CD8-positive, alpha-beta memory T cell (primary cell): ENCODE measurements around the gene PSMB3. TPM values are rescaled to one million over a fixed set of nuclear protein-coding genes. Genes with fewer than 3 reads are reported as not detected.
A peak's percentile ranks its signal among the peaks of the same experiment; 100 is the strongest.

Source experiments
- CTCF ChIA-PET: fragments of 350-600 bp; sonication (Branson Sonifier 250); formaldehyde crosslinking; loops from one replicate; lab custom pipeline; 2021; ENCODE audit warnings: antibody characterized with exemption; lab: Charles Lee
- POLR2A ChIA-PET: fragments of 350-600 bp; sonication (Branson Sonifier 250); formaldehyde crosslinking; loops from one replicate; lab custom pipeline; 2021; ENCODE audit warnings: antibody characterized with exemption; lab: Charles Lee
- DNase-seq, 5 donors: peaks; one replicate each; pipeline versions ENCODE4 v3.0.0 to v3.0.0-alpha.2; 2020 to 2022; ENCODE audit warnings: mixed read lengths in 1 of 5
- H3K27ac ChIP-seq: one replicate; pipeline ENCODE4 v1.7.0; 2013; ENCODE audit warnings: low read depth, mild to moderate bottlenecking, low read length, moderate library complexity
- H3K27me3 ChIP-seq: 2 replicates; pipeline ENCODE4 v1.7.0; 2013; ENCODE audit warnings: low read length, mild to moderate bottlenecking; ENCODE audit not compliant: insufficient read depth, poor library complexity, severe bottlenecking
- H3K36me3 ChIP-seq: 2 replicates; pipeline ENCODE4 v1.7.0; 2013; ENCODE audit warnings: mild to moderate bottlenecking, low read length, moderate library complexity; ENCODE audit not compliant: insufficient read depth
- H3K4me1 ChIP-seq: 2 replicates; pipeline ENCODE4 v1.7.0; 2013; ENCODE audit warnings: mild to moderate bottlenecking, low read length, moderate library complexity; ENCODE audit not compliant: insufficient read depth
- H3K4me3 ChIP-seq: 2 replicates; pipeline ENCODE4 v1.7.0; 2013; ENCODE audit warnings: mild to moderate bottlenecking, low read length
- H3K9me3 ChIP-seq: 2 replicates; pipeline ENCODE4 v1.7.0; 2013; ENCODE audit warnings: mild to moderate bottlenecking, low read length
- H3K27ac Mint-ChIP-seq, 8 donors: one replicate each; pipeline ENCODE4 v1.8.0; 2020 to 2021; ENCODE audit warnings: mixed read lengths in 8 of 8, mild to moderate bottlenecking in 6 of 8, inconsistent platforms in 3 of 8, moderate library complexity in 3 of 8
- H3K27me3 Mint-ChIP-seq, 2 donors: one replicate each; pipeline ENCODE4 v1.8.0; 2020 to 2021; ENCODE audit warnings: mixed read lengths in 2 of 2, mild to moderate bottlenecking in 1 of 2, moderate library complexity in 1 of 2
- H3K36me3 Mint-ChIP-seq, 3 donors: one replicate each; pipeline ENCODE4 v1.8.0; 2020 to 2021; ENCODE audit warnings: mixed read lengths in 3 of 3, inconsistent platforms in 1 of 3, mild to moderate bottlenecking in 1 of 3
- H3K4me1 Mint-ChIP-seq, 3 donors: one replicate each; pipeline ENCODE4 v1.8.0; 2020 to 2021; ENCODE audit warnings: mixed read lengths in 3 of 3, inconsistent platforms in 1 of 3, mild to moderate bottlenecking in 1 of 3
- H3K4me3 Mint-ChIP-seq, 7 donors: one replicate each; pipeline ENCODE4 v1.8.0; 2020 to 2021; ENCODE audit warnings: mixed read lengths in 7 of 7, mild to moderate bottlenecking in 6 of 7, moderate library complexity in 4 of 7, inconsistent platforms in 2 of 7
- H3K9me3 Mint-ChIP-seq, 5 donors: one replicate each; pipeline ENCODE4 v1.8.0; 2020 to 2022; ENCODE audit warnings: mixed read lengths in 5 of 5, mild to moderate bottlenecking in 3 of 5, moderate library complexity in 2 of 5, inconsistent platforms in 1 of 5
- polyA plus RNA-seq: library from polyadenylated mRNA; unstranded; fragments of 300-500 nt; fragmentation: Illumina TruSeq; gene quantifications from one replicate; pipeline ENCODE4 v1.2.3, GENCODE V29; 2021
- total RNA-seq, 2 experiments: library from RNA; stranded (reverse); gene quantifications; one replicate each; pipeline ENCODE4 v1.2.3, GENCODE V29; 2021

PSMB3 gene
- total and polyA plus RNA-seq, 3 experiments from 2014 or later = 317 to 431 (median 323) TPM

DNA sequence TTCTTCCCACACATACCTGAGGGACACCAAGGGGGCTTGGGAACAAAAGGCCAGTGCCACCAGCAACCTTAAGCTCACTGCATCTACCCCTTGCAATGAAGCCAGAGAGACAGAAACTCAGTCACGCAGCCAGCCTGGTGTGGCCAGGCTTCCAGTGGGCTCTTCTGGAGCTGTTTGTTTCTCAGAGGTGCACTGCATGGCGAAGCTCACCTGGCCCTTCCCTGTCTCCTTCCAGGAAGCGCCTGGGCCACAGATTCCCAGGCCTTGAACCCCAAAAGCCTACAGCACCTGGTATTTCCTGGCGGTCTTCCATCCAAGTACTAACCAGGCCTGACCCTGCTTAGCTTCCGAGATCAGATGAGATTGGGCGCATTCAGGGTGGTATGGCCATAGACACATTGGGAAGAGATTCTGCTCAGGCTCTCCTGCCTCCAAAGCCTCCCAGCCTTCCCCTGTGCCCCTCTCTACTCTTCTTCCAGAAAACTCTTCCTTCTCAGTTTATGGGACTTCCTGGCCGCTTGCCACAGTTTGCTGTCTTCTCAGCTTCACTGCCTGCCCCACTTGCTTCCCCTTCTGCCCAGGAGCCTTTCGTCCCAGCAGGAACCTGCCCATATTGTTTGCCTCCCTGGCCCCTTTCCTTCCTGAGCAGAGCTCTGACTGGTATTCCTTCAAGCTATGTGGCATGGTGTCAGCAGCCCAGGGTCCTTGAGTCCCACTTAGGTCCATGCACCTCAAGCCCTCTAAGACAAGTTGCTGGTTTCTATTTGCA lies 20.8 kb upstream of the PSMB3 start:
- POLR2A ChIA-PET = interaction anchor here (0.9 to 1.9 kb wide), 4 partner anchors 17 to 30 kb away, joined by 5 to 8 read pairs (median 6); partner anchors contain the start of genes MLLT6 and PSMB3
- Mint-ChIP-seq H3K4me3 (peak overlapping the region; percentile 72 to 100 (median 95)), H3K27ac (peak overlapping the region; percentile 61 to 99 (median 94)), H3K9me3 (no peaks in the 10 kb centered on the region), H3K27me3 (no peaks in the 10 kb centered on the region), H3K4me1 (peaks cover 67 to 81% (median 71%) of the 10 kb centered on the region in 3 donors), H3K36me3 (peaks cover 0 to 16% (median 2%) of the 10 kb centered on the region in 3 donors)
- no peak overlapping the region for H3K27ac ChIP-seq
- H3K9me3 ChIP-seq = no peaks in the 10 kb centered on the region
- H3K4me3 ChIP-seq = peak overlapping the region; percentile 83
- no peaks in the 10 kb centered on the region for H3K27me3 ChIP-seq
- H3K36me3 ChIP-seq = no peaks in the 10 kb centered on the region
- peaks cover 53% of the 10 kb centered on the region for H3K4me1 ChIP-seq
- DNase-seq = no peak
- CTCF ChIA-PET = interaction anchor here (0.8 to 2.7 kb wide), 9 partner anchors 8 to 173 kb away, joined by 3 to 17 read pairs (median 4); partner anchors contain the start of gene MLLT6

DNA sequence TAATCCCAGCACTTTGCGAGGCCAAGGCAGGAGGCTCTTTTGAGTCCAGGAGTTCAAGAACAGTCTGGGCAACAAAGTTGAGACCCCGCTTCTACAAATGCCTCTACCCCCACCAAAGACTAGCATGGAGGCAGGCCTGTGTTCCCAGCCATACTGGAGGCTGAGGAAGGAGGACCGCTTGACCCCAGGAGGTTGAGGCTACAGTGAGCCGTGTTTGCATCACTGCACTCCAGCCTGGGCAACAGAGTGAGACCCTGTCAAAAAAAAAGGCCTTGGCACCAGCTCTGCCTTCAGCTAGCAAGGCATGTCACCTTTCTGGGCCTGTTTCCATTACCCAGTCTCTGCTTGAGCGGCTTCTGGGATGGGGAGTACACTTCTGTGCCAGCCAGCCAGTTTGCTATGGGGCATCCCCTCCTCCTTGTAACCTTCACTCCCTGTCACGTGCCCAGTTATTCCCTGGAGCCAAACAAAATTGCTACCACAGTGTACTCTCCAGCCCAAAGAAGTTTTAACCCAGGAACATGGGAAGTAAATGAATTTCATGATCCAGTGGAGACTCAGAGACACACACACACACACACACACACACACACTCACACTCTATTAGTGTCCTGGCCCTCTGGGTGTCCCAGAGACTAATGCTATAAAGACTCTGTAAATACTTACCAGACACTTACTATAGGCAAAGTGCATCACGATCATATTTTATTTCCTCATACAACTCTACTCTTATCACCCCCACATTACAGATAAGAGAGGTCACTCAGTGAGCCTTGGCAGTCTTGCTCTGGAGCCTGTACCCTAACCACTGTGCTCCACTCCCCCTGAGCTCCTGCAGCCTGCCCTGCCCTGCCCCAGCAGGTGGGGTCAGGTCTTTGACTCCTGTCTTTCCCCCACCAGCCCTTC lies 19.9 kb upstream of the PSMB3 start:
- Histone ChIP-seq H3K27ac (no peak overlapping the region), H3K4me3 (no peak overlapping the region), H3K36me3 (no peaks in the 10 kb centered on the region), H3K27me3 (no peaks in the 10 kb centered on the region), H3K4me1 (peaks cover 44% of the 10 kb centered on the region), H3K9me3 (no peaks in the 10 kb centered on the region)
- no peak for DNase-seq
- H3K27ac Mint-ChIP-seq = peak overlapping the region; percentile 61 to 99 (median 94)
- ChIA-PET CTCF (interaction anchor here (2.1 to 2.7 kb wide), 2 partner anchors 55 to 174 kb away, joined by 11 to 17 read pairs; no protein-coding TSS in a partner anchor), POLR2A (no interaction called here)
- peaks cover 58 to 72% (median 62%) of the 10 kb centered on the region in 3 donors for H3K4me1 Mint-ChIP-seq
- peaks cover 0 to 16% (median 2%) of the 10 kb centered on the region in 3 donors for H3K36me3 Mint-ChIP-seq
- H3K9me3 Mint-ChIP-seq = no peaks in the 10 kb centered on the region
- peak overlapping the region in 6 of 7 donors; percentile 68 to 100 (median 94) for H3K4me3 Mint-ChIP-seq
- H3K27me3 Mint-ChIP-seq = no peaks in the 10 kb centered on the region

DNA sequence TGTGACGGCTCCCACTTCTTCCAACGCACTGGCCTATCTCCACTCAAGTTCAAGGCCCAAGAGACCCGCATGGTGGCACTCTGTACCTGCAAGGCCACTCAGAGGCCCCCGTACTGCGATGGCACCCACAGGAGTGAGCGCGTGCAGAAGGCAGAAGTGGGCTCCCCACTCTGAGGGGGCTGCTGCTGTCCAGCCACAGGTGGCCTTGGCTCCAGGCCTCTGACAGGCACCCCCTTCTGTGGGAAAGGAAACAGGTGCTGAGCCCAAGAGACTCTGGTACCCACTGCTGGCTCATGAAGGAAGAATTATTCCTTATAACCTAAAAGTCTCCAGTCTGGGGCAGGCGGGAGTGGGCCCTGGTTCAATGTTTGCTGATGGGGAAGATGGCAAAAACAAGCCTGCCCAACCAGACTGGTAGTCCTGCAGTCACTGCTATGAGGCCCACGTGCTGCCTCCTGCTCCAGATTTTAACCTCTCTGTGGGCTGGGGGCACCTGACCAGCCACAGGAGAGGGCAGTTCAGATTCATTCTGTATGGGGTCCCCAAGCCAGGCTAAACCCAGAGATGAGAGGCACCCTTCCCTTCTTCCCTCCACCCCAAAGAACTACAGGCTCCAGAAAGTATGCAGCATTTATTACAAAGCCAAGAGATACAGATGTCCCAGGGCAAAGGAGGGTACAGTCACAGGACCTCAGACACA lies 19.1 kb upstream of the PSMB3 start:
- Histone ChIP-seq H3K27ac (no peak overlapping the region), H3K9me3 (no peaks in the 10 kb centered on the region), H3K36me3 (no peaks in the 10 kb centered on the region), H3K4me3 (no peak overlapping the region), H3K27me3 (no peaks in the 10 kb centered on the region), H3K4me1 (peaks cover 36% of the 10 kb centered on the region)
- POLR2A ChIA-PET = interaction anchor here (1.2 kb wide), 1 partner anchor 28 kb away, joined by 5 read pairs; the partner anchor contains the start of gene MLLT6
- H3K36me3 Mint-ChIP-seq = peaks cover 0 to 16% (median 2%) of the 10 kb centered on the region in 3 donors
- CTCF ChIA-PET = interaction anchor here (1.9 to 5.4 kb wide), 8 partner anchors 12 to 174 kb away, joined by 7 to 140 read pairs (median 13); partner anchors contain the start of genes EPOP and PCGF2
- H3K27ac Mint-ChIP-seq = peak overlapping the region in 7 of 8 donors; percentile 24 to 99 (median 64)
- peak overlapping the region in 1 of 7 donors; percentile 38 for H3K4me3 Mint-ChIP-seq
- peaks cover 50 to 64% (median 54%) of the 10 kb centered on the region in 3 donors for H3K4me1 Mint-ChIP-seq
- no peak for DNase-seq
- H3K9me3 Mint-ChIP-seq = no peaks in the 10 kb centered on the region
- H3K27me3 Mint-ChIP-seq = no peaks in the 10 kb centered on the region

DNA sequence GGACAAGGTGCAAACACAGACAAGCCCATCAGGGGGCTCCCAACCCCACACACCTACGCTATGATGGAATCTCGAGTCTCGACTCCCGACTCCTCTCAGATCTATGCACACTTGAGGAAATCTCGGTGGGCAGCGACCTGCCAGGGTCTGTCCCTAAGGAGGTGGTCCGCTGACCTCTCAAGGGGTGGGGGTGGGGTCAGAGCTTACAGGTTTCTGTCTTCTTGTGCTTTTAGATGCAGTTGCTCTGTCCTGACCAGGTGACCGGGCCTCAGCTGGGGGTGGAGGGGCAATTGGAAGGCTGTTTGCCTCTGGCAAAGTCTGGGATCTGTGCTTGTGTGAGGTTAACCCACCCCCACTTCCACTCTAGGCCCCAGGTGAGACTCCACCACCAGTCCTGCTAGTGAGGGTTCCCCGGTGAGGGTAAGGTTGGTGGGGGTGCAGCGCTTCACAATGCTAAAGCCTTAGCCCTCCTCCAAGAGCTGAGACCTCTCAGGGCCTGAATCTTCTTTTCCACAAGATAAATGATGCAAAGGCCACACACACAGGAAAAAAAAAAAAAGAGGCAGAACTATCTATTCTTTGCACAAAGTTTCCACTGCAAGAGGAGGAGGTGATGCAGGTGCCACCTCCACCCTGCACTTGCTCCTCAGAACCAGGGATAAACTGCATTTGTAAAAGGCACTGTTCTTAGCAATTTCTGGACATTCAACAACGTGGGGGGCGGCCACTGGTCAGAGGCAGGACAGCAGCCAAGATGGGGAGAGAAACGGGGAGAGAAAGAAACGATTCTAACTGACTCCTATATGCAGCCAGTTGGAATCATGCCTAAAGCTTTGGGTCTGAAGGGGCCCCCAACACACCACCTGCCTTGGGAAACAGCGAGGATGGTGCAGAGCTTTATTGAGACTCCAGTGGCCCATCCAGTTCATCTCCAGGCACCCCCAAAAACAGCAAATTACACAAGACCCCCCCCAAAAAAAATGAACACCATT lies 18.3 kb upstream of the PSMB3 start:
- DNase-seq = peak in 1 of 5 donors; percentile 29
- H3K27me3 Mint-ChIP-seq = no peaks in the 10 kb centered on the region
- peaks cover 28% of the 10 kb centered on the region for H3K4me1 ChIP-seq

DNA sequence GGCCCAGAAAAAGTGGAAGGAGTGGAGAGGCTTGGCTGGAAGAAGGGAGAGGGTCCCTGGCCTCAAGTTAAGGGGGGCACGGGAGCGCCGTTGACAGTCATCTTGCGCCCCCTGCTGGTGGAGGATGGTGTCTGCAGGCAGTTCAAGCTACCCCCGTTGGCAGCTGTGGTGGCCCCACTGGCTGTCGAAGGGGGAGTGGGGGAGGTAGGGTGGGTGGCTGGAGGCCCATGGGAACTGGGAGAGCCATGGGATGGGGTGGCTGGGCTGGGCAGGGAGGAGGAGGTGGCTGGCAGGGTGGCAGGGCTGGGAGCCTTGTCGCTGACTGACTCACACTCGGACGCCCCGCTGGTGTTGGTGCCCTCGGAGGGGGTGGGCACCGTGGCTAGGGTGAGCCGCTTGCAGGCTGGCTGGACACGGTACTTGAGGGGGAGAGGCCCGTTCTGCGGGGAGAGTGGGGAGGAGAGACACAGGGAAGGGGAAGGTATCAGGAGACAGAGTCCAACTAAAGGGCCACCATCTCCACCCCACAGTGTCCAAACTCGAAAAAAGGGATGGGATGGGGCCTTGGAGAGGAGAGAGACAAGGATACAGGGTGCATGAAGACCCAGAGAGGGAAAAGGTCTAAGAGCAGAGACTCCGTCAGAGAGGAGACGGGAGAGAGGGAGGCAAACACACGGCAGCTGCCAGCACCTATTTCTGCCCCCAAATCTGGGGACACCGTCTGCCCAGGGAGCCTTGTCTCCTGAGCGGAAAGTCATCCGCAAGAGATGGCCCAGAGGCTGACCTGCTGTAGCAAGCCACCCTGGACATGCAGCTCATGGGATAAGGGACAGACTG lies 17.2 kb upstream of the PSMB3 start:
- peaks cover 23% of the 10 kb centered on the region for H3K4me1 ChIP-seq
- H3K36me3 ChIP-seq = no peaks in the 10 kb centered on the region
- Mint-ChIP-seq H3K27ac (peak overlapping the region in 2 of 8 donors; percentile 26 to 99), H3K4me1 (peaks cover 38 to 51% (median 42%) of the 10 kb centered on the region in 3 donors), H3K4me3 (peak overlapping the region in 1 of 7 donors; percentile 22), H3K9me3 (no peaks in the 10 kb centered on the region), H3K36me3 (peaks cover 0 to 16% (median 2%) of the 10 kb centered on the region in 3 donors), H3K27me3 (no peaks in the 10 kb centered on the region)
- POLR2A ChIA-PET = interaction anchor here (0.5 to 1.2 kb wide), 8 partner anchors 16 to 177 kb away, joined by 3 to 5 read pairs (median 3); partner anchors contain the start of gene PIP4K2B
- no peaks in the 10 kb centered on the region for H3K27me3 ChIP-seq
- DNase-seq = peak; percentile 59 to 83 (median 72)
- no peak overlapping the region for H3K27ac ChIP-seq
- no peak overlapping the region for H3K4me3 ChIP-seq
- no peaks in the 10 kb centered on the region for H3K9me3 ChIP-seq
- CTCF ChIA-PET = interaction anchor here (0.8 to 5.4 kb wide), 24 partner anchors 10 to 418 kb away, joined by 3 to 140 read pairs (median 5); partner anchors contain the start of genes CWC25, EPOP, PCGF2 and PSMB3

More for the DNA sequence above, 18.3 kb upstream of the PSMB3 start:
- Histone ChIP-seq H3K9me3 (no peaks in the 10 kb centered on the region), H3K27me3 (no peaks in the 10 kb centered on the region), H3K36me3 (no peaks in the 10 kb centered on the region), H3K27ac (no peak overlapping the region), H3K4me3 (no peak overlapping the region)
- peak overlapping the region in 1 of 7 donors; percentile 38 for H3K4me3 Mint-ChIP-seq
- H3K4me1 Mint-ChIP-seq = peaks cover 41 to 55% (median 45%) of the 10 kb centered on the region in 3 donors
- H3K36me3 Mint-ChIP-seq = peaks cover 0 to 16% (median 2%) of the 10 kb centered on the region in 3 donors
- POLR2A ChIA-PET = interaction anchor here (0.5 to 1.2 kb wide), 8 partner anchors 17 to 176 kb away, joined by 3 to 5 read pairs (median 3); partner anchors contain the start of genes MLLT6 and PIP4K2B
- CTCF ChIA-PET = interaction anchor here (0.8 to 5.4 kb wide), 21 partner anchors 8 to 438 kb away, joined by 3 to 140 read pairs (median 5); partner anchors contain the start of genes CWC25, EPOP, PCGF2 and PSMB3
- no peaks in the 10 kb centered on the region for H3K9me3 Mint-ChIP-seq
- H3K27ac Mint-ChIP-seq = peak overlapping the region in 7 of 8 donors; percentile 1 to 99 (median 61)
